Spleen (tissue), 11 donors: ENCODE measurements around the gene NDUFA11. TPM values are rescaled to one million over a fixed set of nuclear protein-coding genes. Genes with fewer than 3 reads are reported as not detected.
A peak's percentile ranks its signal among the peaks of the same experiment; 100 is the strongest.

Experiments used
- DNase-seq: peaks from one replicate; pipeline ENCODE4 v3.0.0-alpha.2; 2020
- H3K27ac ChIP-seq, 8 donors: fragments of 200-600 bp; sonication (generic) in 7 of 8; 1 replicate in 4 of 8; 2 replicates in 4 of 8; pipeline versions ENCODE4 v1.5.0 to v1.8.0; 2016 to 2021; ENCODE audit warnings: inconsistent platforms in 4 of 8, mild to moderate bottlenecking in 4 of 8, moderate library complexity in 1 of 8
- H3K27me3 ChIP-seq, 7 donors: fragments of 200-600 bp; sonication (generic) in 6 of 7; replicated peaks in 1 of 7; 1 replicate in 4 of 7; 2 replicates in 3 of 7; pipeline versions ENCODE4 v1.5.0 to v1.8.0; 2016 to 2021; ENCODE audit warnings: inconsistent platforms in 3 of 7, mild to moderate bottlenecking in 1 of 7
- H3K36me3 ChIP-seq, 6 donors: fragments of 200-600 bp; sonication (generic) in 5 of 6; 1 replicate in 4 of 6; 2 replicates in 2 of 6; pipeline versions ENCODE4 v1.5.0 to v1.8.0; 2016 to 2021; ENCODE audit warnings: inconsistent platforms in 2 of 6
- H3K4me1 ChIP-seq, 6 donors: fragments of 200-600 bp; sonication (generic) in 5 of 6; 1 replicate in 3 of 6; 2 replicates in 3 of 6; pipeline versions ENCODE4 v1.5.0 to v1.8.0; 2016 to 2021; ENCODE audit warnings: inconsistent platforms in 3 of 6
- H3K4me3 ChIP-seq, 8 donors: fragments of 200-600 bp; sonication (generic) in 7 of 8; 1 replicate in 4 of 8; 2 replicates in 4 of 8; pipeline versions ENCODE4 v1.5.0 to v1.8.0; 2016 to 2021; ENCODE audit warnings: inconsistent platforms in 4 of 8, mild to moderate bottlenecking in 4 of 8, moderate library complexity in 2 of 8
- H3K9me3 ChIP-seq, 8 donors: fragments of 200-600 bp; sonication (generic) in 7 of 8; 1 replicate in 4 of 8; 2 replicates in 4 of 8; pipeline versions ENCODE4 v1.5.0 to v1.8.0; 2016 to 2021; ENCODE audit warnings: inconsistent platforms in 4 of 8
- POLR2A ChIP-seq, 3 donors: fragments of 450-650 bp; IDR thresholded peaks; one replicate each; pipeline ENCODE4 v1.5.1; 2017; ENCODE audit warnings: antibody characterized with exemption in 3 of 3, mild to moderate bottlenecking in 1 of 3
- POLR2AphosphoS5 ChIP-seq, 3 donors: sonication (generic); formaldehyde crosslinking; IDR thresholded peaks; one replicate each; pipeline ENCODE4 v1.5.1; 2017; ENCODE audit warnings: antibody characterized with exemption in 3 of 3
- WGBS, 5 donors: extraction: QIAGEN DNeasy Blood & Tissue Kit in 3 of 5; methylation state at CpG; one replicate each; pipeline versions ENCODE4 v1.1.5 to v1.1.7; 2013 to 2018; 5-methylcytosine and 5-hydroxymethylcytosine counted together
- intact Hi-C: fragments of 100-400 bp; cut with DNase I; formaldehyde crosslinking; loops from one replicate; pipeline ENCODE4 v1.15.0; 2023; ENCODE audit warnings: low total_unique reads
- polyA plus RNA-seq, 3 donors: library from polyadenylated mRNA; stranded (reverse); fragments of 200-250 nt; gene quantifications; one replicate each; pipeline ENCODE4 v1.2.1, GENCODE V29; 2013
- total RNA-seq, 7 donors: library from RNA; depleted of rRNA in 3 of 7; stranded (reverse); fragments of >200 nt in 3 of 7; fragmentation: NEBNext Ultra II Directional in 4 of 7; extraction: Animal tissue kit (Norgen Biotek cat#: 25700) in 4 of 7; gene quantifications; one replicate each; pipeline versions ENCODE4 v1.1.0 to v1.2.1, GENCODE V29; 2016 to 2021
- TF ChIP-seq, protein P1 (sequence below), 11 experiments: fragments of 200-600 bp in 7 of 11; fragments of 450-650 bp in 4 of 11; sonication (generic) in 4 of 11; IDR thresholded peaks in 8 of 11; conservative IDR thresholded peaks in 3 of 11; 1 replicate in 7 of 11; 2 replicates in 4 of 11; pipeline versions ENCODE4 v1.4.0 to v1.8.0; 2016 to 2021; ENCODE audit warnings: antibody characterized with exemption in 11 of 11, inconsistent platforms in 4 of 11, mild to moderate bottlenecking in 1 of 11
- donor health status: healthy with polysubstance abuse.
- donor health status: DM: no; HTN: no; CAD: no; lungs with moderate emphysema.
- donor health status: DM: no; HTN: no; CAD: no.
- donor health status: Bipolar disorder and iron deficiency.
- donor health status: healthy.
- donor health status: DM: no; HTN: no; CAD: no.
- donor health status: DM: yes; HTN: yes; CAD: no.

Gene NDUFA11
- total and polyA plus RNA-seq, 10 donors: 83.8 to 377 (median 123) TPM

DNA sequence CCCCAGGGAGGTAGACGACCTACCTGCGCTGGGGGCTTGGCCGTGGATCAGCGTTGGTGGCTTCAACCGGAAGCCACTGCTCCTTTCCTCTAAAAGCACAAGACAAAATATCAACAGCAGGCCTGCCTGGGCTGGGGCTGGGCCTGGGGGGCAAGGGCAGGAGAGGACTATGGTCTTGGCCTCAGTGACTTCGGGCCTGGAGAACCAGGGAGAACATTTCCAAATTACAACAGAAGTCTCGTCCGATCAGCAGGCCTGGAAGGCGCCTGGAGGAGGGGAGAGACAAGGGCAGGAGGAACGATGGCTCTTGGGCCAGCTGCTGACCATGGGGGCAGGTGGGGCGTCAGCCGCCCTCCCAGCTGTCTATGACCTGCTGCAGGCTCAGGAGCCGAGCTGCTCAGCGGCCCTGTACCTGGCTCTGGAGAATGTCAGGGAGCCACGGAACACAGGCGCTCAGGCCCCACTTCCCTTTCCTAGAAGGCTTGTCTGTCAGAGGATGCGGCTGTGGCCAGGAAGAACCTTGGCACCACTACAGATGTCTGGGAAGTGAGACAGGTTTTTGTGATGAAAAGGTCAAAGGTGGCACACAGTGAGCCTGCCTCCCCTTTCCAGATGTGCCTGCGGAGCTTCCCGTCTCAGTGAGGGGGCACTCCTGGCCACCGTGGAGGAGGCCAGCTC is 29.9 kb upstream of the NDUFA11 start:
- Histone ChIP-seq H3K27ac (no peak overlapping the region), H3K27me3 (no peaks in the 10 kb centered on the region), H3K4me3 (no peak overlapping the region), H3K4me1 (peaks cover 6 to 33% (median 17%) of the 10 kb centered on the region in 6 donors), H3K36me3 (peaks cover 3 to 100% (median 63%) of the 10 kb centered on the region in 6 donors), H3K9me3 (no peaks in the 10 kb centered on the region)
- TF ChIP-seq POLR2A (IDR thresholded peaks at IDR 0.05): no peak
- TF ChIP-seq POLR2AphosphoS5 (IDR thresholded peaks at IDR 0.05): no peak
- TF ChIP-seq, protein P1, sequence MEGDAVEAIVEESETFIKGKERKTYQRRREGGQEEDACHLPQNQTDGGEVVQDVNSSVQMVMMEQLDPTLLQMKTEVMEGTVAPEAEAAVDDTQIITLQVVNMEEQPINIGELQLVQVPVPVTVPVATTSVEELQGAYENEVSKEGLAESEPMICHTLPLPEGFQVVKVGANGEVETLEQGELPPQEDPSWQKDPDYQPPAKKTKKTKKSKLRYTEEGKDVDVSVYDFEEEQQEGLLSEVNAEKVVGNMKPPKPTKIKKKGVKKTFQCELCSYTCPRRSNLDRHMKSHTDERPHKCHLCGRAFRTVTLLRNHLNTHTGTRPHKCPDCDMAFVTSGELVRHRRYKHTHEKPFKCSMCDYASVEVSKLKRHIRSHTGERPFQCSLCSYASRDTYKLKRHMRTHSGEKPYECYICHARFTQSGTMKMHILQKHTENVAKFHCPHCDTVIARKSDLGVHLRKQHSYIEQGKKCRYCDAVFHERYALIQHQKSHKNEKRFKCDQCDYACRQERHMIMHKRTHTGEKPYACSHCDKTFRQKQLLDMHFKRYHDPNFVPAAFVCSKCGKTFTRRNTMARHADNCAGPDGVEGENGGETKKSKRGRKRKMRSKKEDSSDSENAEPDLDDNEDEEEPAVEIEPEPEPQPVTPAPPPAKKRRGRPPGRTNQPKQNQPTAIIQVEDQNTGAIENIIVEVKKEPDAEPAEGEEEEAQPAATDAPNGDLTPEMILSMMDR (IDR thresholded peaks at IDR 0.05 in 8 of 11, conservative IDR thresholded peaks at IDR 0.05 in 3 of 11): no peak
- intact Hi-C loops: no loop called here
- WGBS, 5 donors: 84 to 95% (median 89%) methylated on average over 20 of the region's 20 CpGs
- no peak for DNase-seq

DNA sequence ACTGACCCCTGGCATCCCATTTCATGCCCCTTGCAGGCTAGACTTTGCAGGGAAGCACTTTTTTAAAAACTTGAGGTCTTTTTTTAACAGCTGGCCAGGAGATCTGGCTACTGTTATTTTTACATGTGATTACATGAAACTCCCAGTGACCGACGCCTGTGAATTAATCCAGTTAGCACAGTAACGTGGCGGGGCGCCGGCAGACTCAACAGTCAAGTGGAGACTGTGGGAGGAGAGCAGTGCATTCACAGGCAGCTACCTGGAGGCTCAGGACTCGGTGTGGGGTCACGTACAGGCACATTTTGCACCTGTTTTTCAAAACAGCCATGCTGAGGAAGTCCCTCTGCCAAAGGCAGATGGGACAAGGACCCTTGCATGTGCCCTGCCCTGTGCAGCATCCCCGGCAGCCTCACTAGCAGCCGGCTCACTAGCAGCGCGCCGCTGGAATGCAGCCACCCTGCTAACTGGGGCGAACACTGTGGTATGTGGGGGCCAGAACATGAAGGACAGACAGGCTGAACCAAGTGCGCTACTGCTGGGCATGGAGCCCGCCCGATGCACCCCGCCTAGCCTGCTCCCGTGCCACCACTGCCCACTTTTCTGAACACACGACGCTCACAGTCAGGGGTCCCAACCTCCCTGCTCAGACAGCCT is 29.1 kb upstream of the NDUFA11 start:
- 93 to 98% (median 97%) methylated on average over 21 of the region's 21 CpGs for WGBS, 5 donors

DNA sequence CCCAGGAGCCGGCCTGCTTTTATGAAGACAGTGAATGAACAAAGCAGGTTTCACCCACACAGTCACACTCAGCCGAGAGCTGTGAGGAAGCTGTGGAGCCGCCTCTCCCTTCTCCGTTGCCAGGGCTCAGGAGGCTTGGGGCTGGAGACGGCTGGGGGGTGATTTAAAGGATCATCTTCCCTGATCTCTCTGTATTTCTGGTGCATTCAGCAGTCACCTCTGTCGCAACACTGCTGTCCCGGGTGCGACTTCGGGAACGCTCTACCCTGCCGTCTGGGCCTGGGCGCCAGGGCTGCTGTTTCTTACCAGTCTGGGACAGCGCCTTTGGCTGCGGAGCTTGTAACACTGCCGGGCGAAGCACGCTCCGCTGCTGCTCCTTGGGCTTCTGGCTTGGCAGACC is 28.6 kb upstream of the NDUFA11 start:
- intact Hi-C loops: no loop called here
- DNase-seq: no peak
- no peaks in the 10 kb centered on the region for H3K9me3 ChIP-seq
- H3K27me3 ChIP-seq: no peaks in the 10 kb centered on the region
- TF ChIP-seq POLR2AphosphoS5 (IDR thresholded peaks at IDR 0.05) (no peak), POLR2A (IDR thresholded peaks at IDR 0.05) (no peak)
- TF ChIP-seq, protein P1 (IDR thresholded peaks at IDR 0.05 in 8 of 11, conservative IDR thresholded peaks at IDR 0.05 in 3 of 11): no peak
- H3K36me3 ChIP-seq: peaks cover 3 to 100% (median 70%) of the 10 kb centered on the region in 6 donors
- H3K4me3 ChIP-seq: no peak overlapping the region
- H3K27ac ChIP-seq: no peak overlapping the region
- H3K4me1 ChIP-seq: peaks cover 6 to 46% (median 20%) of the 10 kb centered on the region in 6 donors
- WGBS, 5 donors: 96 to 97% (median 96%) methylated on average over 12 to 18 of the region's 18 CpGs

More for the DNA sequence above, 29.1 kb upstream of the NDUFA11 start:
- Histone ChIP-seq H3K36me3 (peaks cover 3 to 100% (median 65%) of the 10 kb centered on the region in 6 donors), H3K27me3 (no peaks in the 10 kb centered on the region), H3K4me1 (peaks cover 6 to 41% (median 19%) of the 10 kb centered on the region in 6 donors), H3K4me3 (no peak overlapping the region), H3K27ac (no peak overlapping the region), H3K9me3 (no peaks in the 10 kb centered on the region)
- TF ChIP-seq POLR2A (IDR thresholded peaks at IDR 0.05) (no peak), POLR2AphosphoS5 (IDR thresholded peaks at IDR 0.05) (no peak)
- TF ChIP-seq, protein P1 (IDR thresholded peaks at IDR 0.05 in 8 of 11, conservative IDR thresholded peaks at IDR 0.05 in 3 of 11): no peak
- intact Hi-C loops: no loop called here
- DNase-seq: no peak

DNA sequence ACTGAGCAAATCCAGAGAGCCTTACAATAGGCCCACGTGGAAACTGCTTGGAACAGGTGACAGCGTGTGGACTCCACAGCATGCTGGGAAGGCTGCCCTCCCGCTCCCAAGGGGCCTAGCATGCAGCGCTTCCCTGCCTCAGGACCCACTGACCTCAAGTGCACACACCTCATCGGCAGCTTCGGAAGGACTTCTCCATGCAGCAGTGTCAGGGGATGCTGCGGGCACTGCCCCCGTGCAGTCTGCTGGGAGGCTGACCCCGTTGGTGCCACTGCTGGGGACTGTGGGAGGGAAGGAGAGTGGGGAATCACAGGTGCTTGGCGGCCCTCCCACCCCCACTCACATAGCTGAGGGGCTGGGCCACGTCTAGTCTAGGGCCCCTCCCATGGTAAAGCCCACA is 27.7 kb upstream of the NDUFA11 start:
- Histone ChIP-seq H3K4me1 (peaks cover 6 to 44% (median 18%) of the 10 kb centered on the region in 6 donors), H3K36me3 (peaks cover 3 to 100% (median 77%) of the 10 kb centered on the region in 6 donors), H3K27ac (no peak overlapping the region), H3K27me3 (no peaks in the 10 kb centered on the region), H3K4me3 (no peak overlapping the region), H3K9me3 (no peaks in the 10 kb centered on the region)
- DNase-seq: no peak
- TF ChIP-seq, protein P1 (IDR thresholded peaks at IDR 0.05 in 8 of 11, conservative IDR thresholded peaks at IDR 0.05 in 3 of 11): no peak
- no peak for TF ChIP-seq POLR2A (IDR thresholded peaks at IDR 0.05)
- peak in 1 of 3 donors; percentile 42 for TF ChIP-seq POLR2AphosphoS5 (IDR thresholded peaks at IDR 0.05)
- 89 to 98% (median 90%) methylated on average over 10 to 11 of the region's 11 CpGs for WGBS, 5 donors
- intact Hi-C loops: no loop called here
